Stimulated activated CD4-positive, alpha-beta T cell treated with anti-CD3 and anti-CD28 coated beads, Interleukin-1b, Interleukin-23, amount 100 ng/mL, for 4 hours (primary cell): ENCODE data around the gene UBN1.

Experiments
- DNase-seq, 2 donors: peaks; one replicate each; pipeline ENCODE4 v3.0.0-alpha.2; 2020; ENCODE audit warnings: low read depth in 2 of 2

The UBN1 gene

GRCh38 chr16:4859190-4859899, 12.1 kb downstream of the UBN1 start:
- no peak for DNase-seq

GRCh38 chr16:4859900-4860255, 12.6 kb downstream of the UBN1 start:
- no peak for DNase-seq

- no peak for DNase-seq
These were observed 13.6 kb downstream of the UBN1 start for GRCh38 chr16:4860727-4861342.

DNA sequence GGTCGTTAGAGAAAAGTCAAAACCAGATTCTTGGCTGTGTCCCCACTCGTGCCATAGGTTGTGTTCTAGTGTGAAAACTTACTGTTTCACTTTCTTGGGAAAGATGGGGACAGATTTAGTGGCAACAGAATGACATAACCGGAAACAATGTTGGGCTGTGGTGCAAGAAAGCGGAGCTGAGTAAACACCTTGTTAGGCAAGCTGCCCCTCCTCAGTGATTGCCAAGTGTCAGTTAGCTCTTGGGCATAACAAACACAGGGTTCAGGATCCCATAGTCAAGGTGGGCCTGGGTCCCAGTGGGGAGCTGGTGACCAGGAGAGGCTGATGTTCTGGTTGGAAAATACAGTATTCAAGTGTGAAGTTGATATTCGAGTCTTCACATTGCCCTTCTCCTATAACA, 15.4 kb downstream of the UBN1 start:
- no peak for DNase-seq

GRCh38 chr16:4864728-4865127, 17.4 kb downstream of the UBN1 start:
- DNase-seq = no peak

- no peak for DNase-seq
These were observed 18.1 kb downstream of the UBN1 start for GRCh38 chr16:4865231-4865860.

GRCh38 chr16:4866586-4866985, 19.3 kb downstream of the UBN1 start:
- no peak for DNase-seq

DNA sequence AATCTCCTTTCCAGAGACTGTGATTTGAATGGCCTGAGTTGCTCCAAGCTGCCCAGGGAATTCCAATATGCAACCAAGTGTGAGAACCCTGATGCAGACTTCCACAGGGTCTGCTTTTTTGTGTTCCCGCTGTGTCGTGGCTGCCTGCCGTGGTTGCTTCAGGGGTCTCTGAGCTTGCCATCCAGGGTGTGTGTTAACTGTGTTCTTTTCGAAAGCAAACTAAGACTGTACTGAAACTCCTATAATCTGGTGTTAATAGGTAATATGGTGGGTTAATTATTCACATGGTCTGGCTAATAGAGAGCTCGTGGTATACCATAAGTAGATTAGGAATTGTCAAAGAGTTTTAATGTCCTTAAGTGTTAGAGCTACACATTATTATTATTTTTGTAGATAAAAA, 20.7 kb downstream of the UBN1 start:
- DNase-seq = no peak

DNA sequence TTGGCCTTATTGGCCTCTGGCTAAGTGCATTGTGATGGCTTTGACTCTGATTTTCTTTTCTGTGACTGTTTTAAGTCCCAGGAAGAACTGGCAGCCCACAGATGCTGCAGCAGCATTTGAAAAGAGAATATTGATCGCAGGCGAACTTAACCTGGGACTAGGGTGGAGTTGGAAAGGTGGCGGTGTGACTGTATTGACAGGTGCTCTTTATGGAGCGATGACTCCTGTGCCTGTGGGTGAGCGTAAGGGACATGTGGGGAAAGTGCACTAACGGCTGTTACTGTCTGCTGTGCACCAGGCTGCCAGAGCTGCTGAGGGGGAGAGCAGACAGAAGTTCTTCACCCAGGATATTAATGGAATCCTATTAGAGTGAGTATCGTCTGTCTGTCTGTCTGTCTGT, 21.3 kb downstream of the UBN1 start:
- no peak for DNase-seq

DNA sequence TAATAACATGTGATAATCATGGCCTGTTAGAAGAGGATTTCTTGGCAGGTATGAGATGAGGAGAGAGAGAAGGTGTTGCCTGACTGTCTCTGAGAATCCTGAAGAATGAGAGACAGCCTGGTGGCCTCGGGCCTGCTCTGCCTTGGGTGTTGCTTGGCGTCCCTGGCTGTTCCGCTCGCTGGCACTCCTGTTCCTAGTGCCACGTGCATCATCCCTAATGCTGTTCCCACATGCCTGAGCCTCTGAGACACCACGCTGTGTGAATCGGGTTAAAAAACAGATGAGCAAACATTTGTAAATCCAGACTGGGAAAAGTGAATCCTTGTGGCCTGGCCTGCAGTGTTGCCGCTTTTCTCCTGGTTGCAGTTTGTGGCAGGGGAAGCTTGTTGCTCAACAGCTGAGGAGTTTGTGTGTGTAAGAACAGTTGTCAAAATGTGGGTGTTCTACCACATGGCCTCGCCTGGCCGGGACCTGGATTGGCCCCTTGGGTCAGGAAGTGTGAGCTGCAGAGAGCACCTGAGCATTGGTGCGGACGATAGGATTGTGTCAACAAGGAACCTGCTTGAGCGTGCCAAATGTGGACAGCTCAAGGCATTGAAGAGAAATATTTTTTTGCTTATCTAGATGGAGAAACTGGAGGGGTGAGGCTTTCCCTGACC, 22.0 kb downstream of the UBN1 start:
- no peak for DNase-seq

DNA sequence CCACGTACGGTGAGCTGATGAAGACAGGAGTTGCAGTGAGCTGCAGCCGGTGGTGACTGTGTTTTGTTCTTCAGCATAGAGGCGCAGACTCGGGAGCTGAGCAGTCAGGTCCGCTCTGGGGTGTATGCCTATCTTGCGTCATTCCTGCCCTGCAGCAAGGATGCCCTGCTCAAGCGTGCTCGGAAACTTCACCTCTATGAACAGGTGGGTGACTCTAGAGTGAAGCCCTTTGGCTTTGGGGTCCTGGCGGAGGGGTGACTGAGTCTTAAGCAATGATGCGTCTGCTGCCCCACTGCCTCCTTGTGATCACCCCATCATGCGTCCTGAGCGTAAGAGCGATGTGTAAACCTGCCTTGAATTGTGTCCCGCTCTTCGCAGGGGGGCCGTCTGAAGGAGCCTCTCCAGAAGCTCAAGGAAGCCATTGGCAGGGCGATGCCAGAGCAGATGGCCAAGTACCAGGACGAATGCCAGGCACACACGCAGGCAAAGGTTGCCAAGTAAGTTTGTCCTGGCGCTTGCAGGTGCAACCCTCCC, 22.9 kb downstream of the UBN1 start:
- no peak for DNase-seq

- DNase-seq = no peak
These were observed 23.8 kb downstream of the UBN1 start for GRCh38 chr16:4871071-4871470.

- DNase-seq = no peak
These were observed 25.8 kb downstream of the UBN1 start for GRCh38 chr16:4873091-4873490.

GRCh38 chr16:4874666-4875065, 27.4 kb downstream of the UBN1 start:
- DNase-seq = no peak

DNA sequence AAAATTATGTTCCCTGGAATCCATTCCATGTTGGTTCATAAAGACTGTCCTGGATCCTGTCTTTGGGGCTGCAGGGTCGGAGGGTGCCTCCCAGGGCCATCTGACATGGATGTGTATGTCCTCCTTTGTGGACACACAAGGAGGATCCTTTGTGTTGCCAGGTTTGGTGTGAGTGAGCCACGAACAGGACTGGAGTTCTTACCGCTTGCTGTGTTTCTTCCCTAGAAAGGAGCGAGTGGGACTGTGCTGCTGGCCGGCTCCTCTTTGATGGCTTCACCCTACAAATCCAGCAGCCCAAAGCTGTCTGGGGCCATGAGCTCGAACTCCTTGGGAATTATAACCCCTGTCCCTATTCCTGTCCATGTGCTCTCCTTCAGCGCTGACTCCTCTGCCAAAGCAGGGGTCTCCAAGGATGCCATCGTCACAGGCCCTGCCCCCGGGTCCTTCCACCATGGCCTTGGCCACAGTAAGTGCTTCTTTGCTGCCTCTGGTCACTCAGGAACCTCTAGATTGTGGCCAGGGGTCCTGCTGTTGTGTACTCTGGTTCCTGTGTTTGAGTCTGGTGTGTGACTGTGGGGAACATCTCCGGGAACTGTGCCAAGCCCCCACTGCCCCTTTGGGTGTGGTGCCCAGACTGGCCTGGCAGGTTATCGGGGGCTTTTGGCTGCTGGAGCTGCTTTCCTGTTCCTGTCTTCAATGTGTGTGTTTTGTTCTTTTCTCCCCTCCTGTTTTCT, 29.5 kb downstream of the UBN1 start:
- no peak for DNase-seq

GRCh38 chr16:4877380-4877685, 30.1 kb downstream of the UBN1 start:
- DNase-seq = no peak

GRCh38 chr16:4879049-4879448, 31.8 kb downstream of the UBN1 start:
- DNase-seq = no peak

GRCh38 chr16:4880006-4880580, 32.8 kb downstream of the UBN1 start:
- DNase-seq = no peak

DNA sequence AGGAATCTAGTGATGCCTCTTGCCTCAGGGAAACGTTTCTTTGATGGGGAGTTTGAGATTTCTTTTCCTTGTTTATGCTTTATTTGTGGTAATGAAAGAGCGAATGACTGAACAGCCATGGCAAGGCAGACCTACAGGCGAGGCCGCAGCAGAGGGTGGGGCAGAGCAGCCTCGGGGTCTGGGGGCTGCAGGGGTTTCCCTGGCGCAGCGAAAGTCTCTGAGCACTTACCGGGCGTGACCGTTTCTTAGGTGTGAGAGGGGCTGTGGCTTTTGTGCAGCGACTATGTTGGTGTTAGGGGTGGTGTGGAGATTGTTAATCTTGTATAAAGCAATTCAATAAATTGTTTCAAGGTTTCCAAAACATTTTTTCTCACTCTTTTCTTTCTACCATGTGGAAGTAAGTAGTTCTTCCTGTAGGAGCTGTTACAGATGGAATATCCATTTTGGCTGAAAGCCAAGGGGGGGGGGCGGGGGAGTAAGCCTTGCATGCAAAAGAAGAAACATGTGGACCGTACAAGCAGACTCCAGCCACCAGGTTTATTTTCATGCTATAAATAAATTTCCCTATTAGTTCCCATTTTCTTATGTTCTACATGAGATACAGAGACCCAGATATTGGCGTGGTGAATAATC, 34.8 kb downstream of the UBN1 start:
- no peak for DNase-seq

GRCh38 chr16:4882633-4883285, 35.5 kb downstream of the UBN1 start:
- no peak for DNase-seq

- DNase-seq = no peak
These were observed 36.2 kb downstream of the UBN1 start for GRCh38 chr16:4883501-4883900.
